ENCODE results near the gene SIRT4. TPM values are rescaled to one million over a fixed set of nuclear protein-coding genes. Genes with fewer than 3 reads are reported as not detected.

SIRT4 gene
- total RNA-seq, 1 donor from 2014 or later, result 2.7 TPM

DNA sequence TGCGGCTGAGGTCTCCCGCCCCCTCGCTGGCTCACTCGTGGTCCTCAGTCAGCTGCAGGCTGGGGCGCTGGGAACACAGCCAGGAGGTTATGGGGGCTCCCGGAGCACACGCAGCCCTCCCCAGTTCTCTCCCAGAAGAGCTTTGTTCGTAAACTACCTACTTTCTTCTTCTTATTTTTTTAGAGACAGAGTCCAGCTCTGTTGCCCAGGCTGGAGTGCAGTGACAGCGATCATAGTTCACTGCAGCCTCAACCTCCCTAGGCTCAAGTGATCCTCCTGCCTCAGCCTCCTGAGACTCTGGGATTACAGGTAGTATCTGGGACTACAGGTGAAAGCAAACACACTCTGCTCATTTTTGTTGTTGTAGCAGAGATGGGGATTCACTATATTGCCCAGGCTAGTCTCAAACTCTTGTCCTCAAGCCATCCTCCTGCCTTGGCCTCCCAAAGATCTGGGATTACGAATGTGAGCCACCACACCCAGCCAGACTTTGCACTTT is 41.0 kb downstream of the SIRT4 start:
- Histone ChIP-seq H4K20me1 (ENCODE audit: insufficient read depth, low read length) (no peaks in the 10 kb centered on the region), H3K4me1 (ENCODE audit: insufficient read depth, low read length) (no peaks in the 10 kb centered on the region), H3K79me2 (ENCODE audit: insufficient read depth, low read length) (no peaks in the 10 kb centered on the region), H3K27me3 (ENCODE audit: insufficient read depth, low read length) (no peaks in the 10 kb centered on the region), H3K36me3 (ENCODE audit: insufficient read depth, low read length) (no peaks in the 10 kb centered on the region), H3K4me3 (ENCODE audit: insufficient read depth, low read depth, low read length) (no peak overlapping the region), H2AFZ (ENCODE audit: low read depth, low read length) (no peak overlapping the region), H3K27ac (ENCODE audit: low read depth, low read length) (no peak overlapping the region), H3K9me3 (ENCODE audit: insufficient read depth, low read depth, low read length) (no peaks in the 10 kb centered on the region), H3K4me2 (ENCODE audit: low read length) (no peak overlapping the region), H3K9ac (ENCODE audit: low read length) (no peak overlapping the region)
- no peaks in the 10 kb centered on the region for H3K27me3 Mint-ChIP-seq (ENCODE audit: low read depth, unreplicated experiment)
- no peak for DNase-seq (ENCODE audit: low read depth)
- H3K4me3 Mint-ChIP-seq (ENCODE audit: unreplicated experiment), result no peak overlapping the region
- TF ChIP-seq EZH2 (IDR thresholded peaks at IDR 0.05; ENCODE audit: insufficient read depth, low read length), result no peak
- TF ChIP-seq, protein P1, sequence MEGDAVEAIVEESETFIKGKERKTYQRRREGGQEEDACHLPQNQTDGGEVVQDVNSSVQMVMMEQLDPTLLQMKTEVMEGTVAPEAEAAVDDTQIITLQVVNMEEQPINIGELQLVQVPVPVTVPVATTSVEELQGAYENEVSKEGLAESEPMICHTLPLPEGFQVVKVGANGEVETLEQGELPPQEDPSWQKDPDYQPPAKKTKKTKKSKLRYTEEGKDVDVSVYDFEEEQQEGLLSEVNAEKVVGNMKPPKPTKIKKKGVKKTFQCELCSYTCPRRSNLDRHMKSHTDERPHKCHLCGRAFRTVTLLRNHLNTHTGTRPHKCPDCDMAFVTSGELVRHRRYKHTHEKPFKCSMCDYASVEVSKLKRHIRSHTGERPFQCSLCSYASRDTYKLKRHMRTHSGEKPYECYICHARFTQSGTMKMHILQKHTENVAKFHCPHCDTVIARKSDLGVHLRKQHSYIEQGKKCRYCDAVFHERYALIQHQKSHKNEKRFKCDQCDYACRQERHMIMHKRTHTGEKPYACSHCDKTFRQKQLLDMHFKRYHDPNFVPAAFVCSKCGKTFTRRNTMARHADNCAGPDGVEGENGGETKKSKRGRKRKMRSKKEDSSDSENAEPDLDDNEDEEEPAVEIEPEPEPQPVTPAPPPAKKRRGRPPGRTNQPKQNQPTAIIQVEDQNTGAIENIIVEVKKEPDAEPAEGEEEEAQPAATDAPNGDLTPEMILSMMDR (IDR thresholded peaks at IDR 0.05; ENCODE audit: insufficient read depth, low read depth, low read length), result no peak
- H3K27ac Mint-ChIP-seq (ENCODE audit: unreplicated experiment), result no peak overlapping the region
- FAIRE-seq, result no peak
- H3K36me3 Mint-ChIP-seq (ENCODE audit: low read depth, unreplicated experiment), result peaks cover 7% of the 10 kb centered on the region
- H3K9me3 Mint-ChIP-seq (ENCODE audit: unreplicated experiment), result peaks cover under 1% of the 10 kb centered on the region
- no peaks in the 10 kb centered on the region for H3K4me1 Mint-ChIP-seq (ENCODE audit: low read depth, unreplicated experiment)

DNA sequence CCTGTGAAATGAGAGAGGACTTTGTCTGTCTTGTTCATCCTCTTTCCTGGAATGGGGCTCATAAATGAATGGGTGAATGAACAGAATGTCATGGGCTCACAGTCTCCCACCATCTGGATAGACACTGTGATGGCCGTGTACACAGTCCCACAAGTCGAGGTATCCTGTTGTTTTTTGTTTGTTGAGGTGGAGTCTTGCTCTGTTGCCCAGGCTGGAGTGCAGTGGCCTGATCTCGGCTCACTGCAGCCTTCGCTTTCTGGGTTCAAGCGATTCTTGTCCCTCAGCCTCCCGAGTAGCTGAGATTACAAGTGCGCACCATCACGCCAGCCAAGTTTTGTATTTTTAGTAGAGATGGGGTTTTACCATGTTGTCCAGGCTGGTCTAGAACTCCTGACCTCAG is 41.6 kb downstream of the SIRT4 start:
- Mint-ChIP-seq H3K27me3 (ENCODE audit: low read depth, unreplicated experiment) (no peaks in the 10 kb centered on the region), H3K36me3 (ENCODE audit: low read depth, unreplicated experiment) (peaks cover 7% of the 10 kb centered on the region), H3K4me1 (ENCODE audit: low read depth, unreplicated experiment) (no peaks in the 10 kb centered on the region), H3K9me3 (ENCODE audit: unreplicated experiment) (no peaks in the 10 kb centered on the region), H3K27ac (ENCODE audit: unreplicated experiment) (no peak overlapping the region), H3K4me3 (ENCODE audit: unreplicated experiment) (no peak overlapping the region)
- Histone ChIP-seq H4K20me1 (ENCODE audit: insufficient read depth, low read length) (no peaks in the 10 kb centered on the region), H3K9ac (ENCODE audit: low read length) (no peak overlapping the region), H3K36me3 (ENCODE audit: insufficient read depth, low read length) (no peaks in the 10 kb centered on the region), H3K4me1 (ENCODE audit: insufficient read depth, low read length) (no peaks in the 10 kb centered on the region), H3K4me3 (ENCODE audit: insufficient read depth, low read depth, low read length) (no peak overlapping the region), H3K9me3 (ENCODE audit: insufficient read depth, low read depth, low read length) (no peaks in the 10 kb centered on the region), H3K79me2 (ENCODE audit: insufficient read depth, low read length) (no peaks in the 10 kb centered on the region), H3K27ac (ENCODE audit: low read depth, low read length) (no peak overlapping the region), H3K27me3 (ENCODE audit: insufficient read depth, low read length) (no peaks in the 10 kb centered on the region), H3K4me2 (ENCODE audit: low read length) (no peak overlapping the region), H2AFZ (ENCODE audit: low read depth, low read length) (no peak overlapping the region)
- no peak for FAIRE-seq
- TF ChIP-seq, protein P1 (IDR thresholded peaks at IDR 0.05; ENCODE audit: insufficient read depth, low read depth, low read length), result no peak
- no peak for TF ChIP-seq EZH2 (IDR thresholded peaks at IDR 0.05; ENCODE audit: insufficient read depth, low read length)
- DNase-seq (ENCODE audit: low read depth), result no peak

DNA sequence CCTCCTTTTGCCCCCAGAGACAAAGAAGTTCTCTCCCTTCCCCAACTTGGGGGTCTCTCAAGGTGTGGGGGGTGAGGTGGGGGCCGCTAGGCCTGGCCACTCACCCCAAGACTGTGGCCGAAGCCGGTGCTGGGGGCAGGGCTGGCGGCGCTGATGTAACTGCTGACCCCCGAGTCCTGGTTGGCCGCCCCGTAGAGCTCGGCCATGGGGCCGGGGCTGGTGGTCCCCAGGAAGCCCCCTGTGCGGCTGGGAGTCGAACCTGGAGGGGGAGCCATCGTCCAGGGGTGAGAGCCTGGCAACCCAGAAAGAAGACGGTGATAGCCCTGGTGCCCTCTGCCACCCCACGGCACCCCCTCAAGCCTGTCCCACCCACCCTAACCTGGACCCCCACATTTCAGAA is 43.9 kb downstream of the SIRT4 start:
- no peak for DNase-seq (ENCODE audit: low read depth)
- Mint-ChIP-seq H3K27me3 (ENCODE audit: low read depth, unreplicated experiment) (no peaks in the 10 kb centered on the region), H3K9me3 (ENCODE audit: unreplicated experiment) (no peaks in the 10 kb centered on the region), H3K4me3 (ENCODE audit: unreplicated experiment) (no peak overlapping the region), H3K36me3 (ENCODE audit: low read depth, unreplicated experiment) (peaks cover 7% of the 10 kb centered on the region), H3K4me1 (ENCODE audit: low read depth, unreplicated experiment) (no peaks in the 10 kb centered on the region), H3K27ac (ENCODE audit: unreplicated experiment) (no peak overlapping the region)
- no peak for TF ChIP-seq EZH2 (IDR thresholded peaks at IDR 0.05; ENCODE audit: insufficient read depth, low read length)
- TF ChIP-seq, protein P1 (IDR thresholded peaks at IDR 0.05; ENCODE audit: insufficient read depth, low read depth, low read length), result no peak
- H3K4me3 ChIP-seq (ENCODE audit: insufficient read depth, low read depth, low read length), result no peak overlapping the region
- H2AFZ ChIP-seq (ENCODE audit: low read depth, low read length), result no peak overlapping the region
- FAIRE-seq, result no peak
- no peaks in the 10 kb centered on the region for H3K4me1 ChIP-seq (ENCODE audit: insufficient read depth, low read length)
- H3K79me2 ChIP-seq (ENCODE audit: insufficient read depth, low read length), result no peaks in the 10 kb centered on the region
- no peaks in the 10 kb centered on the region for H3K27me3 ChIP-seq (ENCODE audit: insufficient read depth, low read length)
- H4K20me1 ChIP-seq (ENCODE audit: insufficient read depth, low read length), result no peaks in the 10 kb centered on the region
- no peak overlapping the region for H3K9ac ChIP-seq (ENCODE audit: low read length)
- H3K27ac ChIP-seq (ENCODE audit: low read depth, low read length), result no peak overlapping the region
- no peak overlapping the region for H3K4me2 ChIP-seq (ENCODE audit: low read length)
- H3K9me3 ChIP-seq (ENCODE audit: insufficient read depth, low read depth, low read length), result no peaks in the 10 kb centered on the region
- H3K36me3 ChIP-seq (ENCODE audit: insufficient read depth, low read length), result no peaks in the 10 kb centered on the region
